Measurements from ENCODE around the gene ADCY6.

GRCh38 chr12:48800971-48801370, 12.1 kb upstream of the ADCY6 start:
- no peak for TF ChIP-seq EZH2phosphoT487 (IDR thresholded peaks at IDR 0.05; ENCODE audit: borderline replicate concordance, low read depth, low read length)
- TF ChIP-seq, protein P1, sequence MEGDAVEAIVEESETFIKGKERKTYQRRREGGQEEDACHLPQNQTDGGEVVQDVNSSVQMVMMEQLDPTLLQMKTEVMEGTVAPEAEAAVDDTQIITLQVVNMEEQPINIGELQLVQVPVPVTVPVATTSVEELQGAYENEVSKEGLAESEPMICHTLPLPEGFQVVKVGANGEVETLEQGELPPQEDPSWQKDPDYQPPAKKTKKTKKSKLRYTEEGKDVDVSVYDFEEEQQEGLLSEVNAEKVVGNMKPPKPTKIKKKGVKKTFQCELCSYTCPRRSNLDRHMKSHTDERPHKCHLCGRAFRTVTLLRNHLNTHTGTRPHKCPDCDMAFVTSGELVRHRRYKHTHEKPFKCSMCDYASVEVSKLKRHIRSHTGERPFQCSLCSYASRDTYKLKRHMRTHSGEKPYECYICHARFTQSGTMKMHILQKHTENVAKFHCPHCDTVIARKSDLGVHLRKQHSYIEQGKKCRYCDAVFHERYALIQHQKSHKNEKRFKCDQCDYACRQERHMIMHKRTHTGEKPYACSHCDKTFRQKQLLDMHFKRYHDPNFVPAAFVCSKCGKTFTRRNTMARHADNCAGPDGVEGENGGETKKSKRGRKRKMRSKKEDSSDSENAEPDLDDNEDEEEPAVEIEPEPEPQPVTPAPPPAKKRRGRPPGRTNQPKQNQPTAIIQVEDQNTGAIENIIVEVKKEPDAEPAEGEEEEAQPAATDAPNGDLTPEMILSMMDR (conservative IDR thresholded peaks at IDR 0.05; ENCODE audit: low read length): no peak
